ENCODE data around the gene ADAMTS10.

DNA sequence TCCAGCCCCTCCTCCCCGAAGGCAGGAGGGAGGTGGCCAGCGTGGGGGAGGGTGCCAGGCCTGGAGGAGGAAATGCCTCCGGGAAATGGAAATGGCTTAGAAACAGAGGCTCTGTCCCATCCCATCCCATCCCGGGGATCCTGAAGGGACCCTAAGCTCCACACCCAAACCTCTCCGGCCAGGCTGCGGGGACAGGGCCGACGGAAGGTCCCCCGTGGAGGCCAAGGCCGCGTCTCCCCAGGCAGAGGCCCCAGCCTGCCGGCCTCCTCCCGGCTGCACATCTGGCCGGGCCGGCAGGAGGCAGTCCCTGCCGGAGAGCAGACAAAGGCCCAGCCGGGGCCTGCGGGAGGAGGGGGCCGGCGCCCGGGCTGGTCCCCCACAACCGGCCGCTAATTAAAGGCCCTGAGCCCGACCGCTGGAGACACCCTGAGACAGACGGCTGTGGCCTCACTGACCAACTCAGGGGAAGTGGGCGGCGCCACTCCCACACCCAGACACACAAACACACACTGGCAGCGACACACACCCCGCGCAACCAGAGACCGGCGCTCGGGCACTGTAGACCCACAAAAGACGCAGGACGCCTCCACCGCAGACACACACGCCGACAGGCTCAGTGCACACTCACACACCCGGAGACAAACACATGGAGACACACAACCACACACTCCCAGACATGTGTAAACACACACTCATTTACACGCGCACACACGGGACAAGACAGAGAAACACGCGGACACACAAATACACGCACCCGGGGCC lies 1.1 kb downstream of the ADAMTS10 start:
- TF ChIP-seq CTCF (conservative IDR thresholded peaks at IDR 0.05; ENCODE audit: low read length), result no peak
- no peak for TF ChIP-seq EZH2phosphoT487 (IDR thresholded peaks at IDR 0.05; ENCODE audit: borderline replicate concordance, low read depth, low read length)

Measured in OCI-LY7 (cell line).